Measurements from ENCODE around the gene RLN3. TPM values are rescaled to one million over a fixed set of nuclear protein-coding genes. Genes with fewer than 3 reads are reported as not detected.

Gene RLN3
- total and polyA plus RNA-seq, 4 donors, result not detected

DNA sequence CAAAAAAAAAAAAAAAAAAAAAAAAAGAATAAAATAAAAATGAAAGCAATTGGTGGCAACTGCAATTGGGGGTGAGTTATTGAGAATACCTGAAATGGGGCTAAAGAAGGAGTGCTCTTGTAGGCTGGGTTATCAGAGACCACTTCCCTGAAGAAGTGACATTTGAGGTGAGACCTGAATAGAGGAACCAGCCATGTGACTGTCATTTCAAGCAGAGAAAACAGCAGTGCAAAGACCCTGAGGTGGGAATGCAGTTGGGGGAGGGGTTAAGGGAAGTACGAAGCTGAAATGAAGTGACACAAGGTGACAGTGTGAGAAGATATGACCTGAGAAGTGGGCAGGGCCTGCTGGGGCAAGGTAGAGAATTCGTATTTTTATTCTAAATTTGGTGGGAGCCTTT lies 38.2 kb downstream of the RLN3 start:
- WGBS, result 71% methylated on average over 2 of the region's 2 CpGs
- H3K27me3 ChIP-seq (ENCODE audit: control insufficient read depth in 4 of 4, insufficient read depth in 4 of 4, low read length in 3 of 4), result no peaks in the 10 kb centered on the region
- no peak overlapping the region for H3K27ac ChIP-seq (ENCODE audit: low read depth in 1 of 2, low read length in 2 of 2)
- TF ChIP-seq ZBTB33 (IDR thresholded peaks at IDR 0.05) (no peak), RXRA (IDR thresholded peaks at IDR 0.05) (no peak), HNF4G (IDR thresholded peaks at IDR 0.05) (no peak), TAF1 (conservative IDR thresholded peaks at IDR 0.05) (no peak), CTCF (IDR thresholded peaks at IDR 0.05; ENCODE audit: low read depth, low read length, missing input control) (no peak), MAX (IDR thresholded peaks at IDR 0.05) (no peak), YY1 (IDR thresholded peaks at IDR 0.05) (no peak), GABPA (IDR thresholded peaks at IDR 0.05 in 1 of 2, conservative IDR thresholded peaks at IDR 0.05 in 1 of 2) (no peak), FOXA1 (IDR thresholded peaks at IDR 0.05) (no peak), JUND (IDR thresholded peaks at IDR 0.05) (no peak), ATF3 (IDR thresholded peaks at IDR 0.05) (no peak), EGR1 (IDR thresholded peaks at IDR 0.05; ENCODE audit: low read depth in 2 of 2) (no peak), RAD21 (IDR thresholded peaks at IDR 0.05) (no peak), SP1 (IDR thresholded peaks at IDR 0.05) (no peak), HNF4A (conservative IDR thresholded peaks at IDR 0.05) (no peak), NR2F2 (IDR thresholded peaks at IDR 0.05) (no peak), FOXA2 (IDR thresholded peaks at IDR 0.05) (no peak)
- TF ChIP-seq, protein P1, sequence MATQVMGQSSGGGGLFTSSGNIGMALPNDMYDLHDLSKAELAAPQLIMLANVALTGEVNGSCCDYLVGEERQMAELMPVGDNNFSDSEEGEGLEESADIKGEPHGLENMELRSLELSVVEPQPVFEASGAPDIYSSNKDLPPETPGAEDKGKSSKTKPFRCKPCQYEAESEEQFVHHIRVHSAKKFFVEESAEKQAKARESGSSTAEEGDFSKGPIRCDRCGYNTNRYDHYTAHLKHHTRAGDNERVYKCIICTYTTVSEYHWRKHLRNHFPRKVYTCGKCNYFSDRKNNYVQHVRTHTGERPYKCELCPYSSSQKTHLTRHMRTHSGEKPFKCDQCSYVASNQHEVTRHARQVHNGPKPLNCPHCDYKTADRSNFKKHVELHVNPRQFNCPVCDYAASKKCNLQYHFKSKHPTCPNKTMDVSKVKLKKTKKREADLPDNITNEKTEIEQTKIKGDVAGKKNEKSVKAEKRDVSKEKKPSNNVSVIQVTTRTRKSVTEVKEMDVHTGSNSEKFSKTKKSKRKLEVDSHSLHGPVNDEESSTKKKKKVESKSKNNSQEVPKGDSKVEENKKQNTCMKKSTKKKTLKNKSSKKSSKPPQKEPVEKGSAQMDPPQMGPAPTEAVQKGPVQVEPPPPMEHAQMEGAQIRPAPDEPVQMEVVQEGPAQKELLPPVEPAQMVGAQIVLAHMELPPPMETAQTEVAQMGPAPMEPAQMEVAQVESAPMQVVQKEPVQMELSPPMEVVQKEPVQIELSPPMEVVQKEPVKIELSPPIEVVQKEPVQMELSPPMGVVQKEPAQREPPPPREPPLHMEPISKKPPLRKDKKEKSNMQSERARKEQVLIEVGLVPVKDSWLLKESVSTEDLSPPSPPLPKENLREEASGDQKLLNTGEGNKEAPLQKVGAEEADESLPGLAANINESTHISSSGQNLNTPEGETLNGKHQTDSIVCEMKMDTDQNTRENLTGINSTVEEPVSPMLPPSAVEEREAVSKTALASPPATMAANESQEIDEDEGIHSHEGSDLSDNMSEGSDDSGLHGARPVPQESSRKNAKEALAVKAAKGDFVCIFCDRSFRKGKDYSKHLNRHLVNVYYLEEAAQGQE (IDR thresholded peaks at IDR 0.05), result no peak
- H3K4me3 ChIP-seq (ENCODE audit: low read depth in 1 of 3, low read length in 3 of 3), result no peak overlapping the region
- DNase-seq (ENCODE audit: low spot score), result no peak
- H3K36me3 ChIP-seq (ENCODE audit: control insufficient read depth in 4 of 4, insufficient read depth in 3 of 4, low read depth in 1 of 4, low read length in 3 of 4), result no peaks in the 10 kb centered on the region
- H3K9me3 ChIP-seq (ENCODE audit: control insufficient read depth in 4 of 4, low read length in 3 of 4), result no peaks in the 10 kb centered on the region
- H3K4me1 ChIP-seq (ENCODE audit: control insufficient read depth in 4 of 4, insufficient read depth in 4 of 4, low read length in 3 of 4), result peaks cover 0 to 12% (median 4%) of the 10 kb centered on the region in 4 donors
- no peak overlapping the region for H3K9ac ChIP-seq (ENCODE audit: low read depth in 1 of 2, low read length in 2 of 2)

Measured in liver (tissue), 9 donors.